Dermis microvascular lymphatic vessel endothelial cell (primary cell): ENCODE measurements around the gene INVS. TPM values are rescaled to one million over a fixed set of nuclear protein-coding genes. Genes with fewer than 3 reads are reported as not detected.
"Not testable (repeated sequence)": the region's sequence is repeated elsewhere in the genome, so short reads cannot be mapped to it uniquely, and the experiment has no call there.

Experiments
- DNase-seq, 2 donors: peaks; one replicate each; pipeline versions ENCODE4 v3.0.0 to v3.0.0-alpha.2; 2010; ENCODE audit warnings: low read depth in 2 of 2
- total RNA-seq: library from RNA; depleted of rRNA; stranded (reverse); fragments of >200 nt; gene quantifications from 2 replicates; pipeline ENCODE4 v1.2.1, GENCODE V29; 2014

INVS gene
- total RNA-seq, 1 donor from 2014 or later = 22.5 TPM

GRCh38 chr9:100082782-100083181 is 16.3 kb upstream of the INVS start:
- DNase-seq = no peak

- no peak for DNase-seq
Observed at GRCh38 chr9:100083448-100084127, 15.5 kb upstream of the INVS start.

- no peak for DNase-seq
Observed at GRCh38 chr9:100084128-100084453, 15.0 kb upstream of the INVS start.

GRCh38 chr9:100084734-100085133 is 14.3 kb upstream of the INVS start:
- DNase-seq = no peak

- DNase-seq = no peak
Observed at GRCh38 chr9:100086097-100086635, 12.9 kb upstream of the INVS start.

GRCh38 chr9:100087218-100087617 is 11.8 kb upstream of the INVS start:
- DNase-seq = peak in 1 of 2 donors; percentile 84

- DNase-seq = peak in 1 of 2 donors; percentile 28
Observed at GRCh38 chr9:100088202-100088601, 10.8 kb upstream of the INVS start.

- DNase-seq = no peak
Observed at GRCh38 chr9:100090880-100091279, 8.2 kb upstream of the INVS start.

GRCh38 chr9:100091650-100092049 is 7.4 kb upstream of the INVS start:
- DNase-seq = no peak

GRCh38 chr9:100092066-100092465 is 7.0 kb upstream of the INVS start:
- no peak for DNase-seq

- not testable (repeated sequence) for DNase-seq
Observed at GRCh38 chr9:100094411-100094810, 4.6 kb upstream of the INVS start.

- no peak for DNase-seq
Observed at GRCh38 chr9:100096378-100096916, 2.6 kb upstream of the INVS start.

GRCh38 chr9:100098046-100098886 is 777 bp upstream of the INVS start:
- peak; percentile 65 to 92 for DNase-seq

GRCh38 chr9:100099722-100100042 is 639 bp downstream of the INVS start:
- no peak for DNase-seq

GRCh38 chr9:100100146-100100667 is 1.2 kb downstream of the INVS start:
- DNase-seq = no peak

- no peak for DNase-seq
Observed at GRCh38 chr9:100101608-100102007, 2.6 kb downstream of the INVS start.

GRCh38 chr9:100104314-100104713 is 5.3 kb downstream of the INVS start:
- no peak for DNase-seq

GRCh38 chr9:100105861-100106260 is 6.8 kb downstream of the INVS start:
- no peak for DNase-seq

GRCh38 chr9:100106616-100107015 is 7.6 kb downstream of the INVS start:
- no peak for DNase-seq

GRCh38 chr9:100108559-100108958 is 9.5 kb downstream of the INVS start:
- DNase-seq = peak in 1 of 2 donors; percentile 15

- DNase-seq = peak; percentile 33 to 64
Observed at GRCh38 chr9:100111235-100111634, 12.2 kb downstream of the INVS start.

- DNase-seq = no peak
Observed at GRCh38 chr9:100112677-100113336, 13.8 kb downstream of the INVS start.
